Parathyroid adenoma (tissue), 2 donors: ENCODE data around the gene OR10C1.

Source experiments
- H2AFZ ChIP-seq: fragments of 300-600 bp; sonication (generic); one replicate; pipeline ENCODE4 v1.7.0; 2017; ENCODE audit warnings: antibody characterized with exemption, mild to moderate bottlenecking
- H3K27ac ChIP-seq: fragments of 300-600 bp; sonication (generic); one replicate; pipeline ENCODE4 v1.7.0; 2017
- H3K27me3 ChIP-seq: fragments of 300-600 bp; sonication (generic); one replicate; pipeline ENCODE4 v1.7.0; 2017; ENCODE audit warnings: low read length; ENCODE audit not compliant: control insufficient read depth, insufficient read depth
- H3K36me3 ChIP-seq: fragments of 300-600 bp; sonication (generic); one replicate; pipeline ENCODE4 v1.7.0; 2017; ENCODE audit warnings: low read length; ENCODE audit not compliant: control insufficient read depth, insufficient read depth
- H3K4me1 ChIP-seq: fragments of 300-600 bp; sonication (generic); one replicate; pipeline ENCODE4 v1.7.0; 2017; ENCODE audit warnings: control low read depth
- H3K4me2 ChIP-seq: fragments of 300-600 bp; sonication (generic); one replicate; pipeline ENCODE4 v1.7.0; 2017; ENCODE audit warnings: low read length
- H3K4me3 ChIP-seq: fragments of 300-600 bp; sonication (generic); one replicate; pipeline ENCODE4 v1.7.0; 2017; ENCODE audit warnings: low read depth, low read length
- H3K79me2 ChIP-seq: fragments of 300-600 bp; sonication (generic); one replicate; pipeline ENCODE4 v1.7.0; 2017; ENCODE audit warnings: control low read depth
- H3K9ac ChIP-seq: fragments of 300-600 bp; sonication (generic); one replicate; pipeline ENCODE4 v1.7.0; 2017; ENCODE audit warnings: mild to moderate bottlenecking
- H3K9me3 ChIP-seq: fragments of 300-600 bp; sonication (generic); one replicate; pipeline ENCODE4 v1.7.0; 2017; ENCODE audit warnings: low read length; ENCODE audit not compliant: control insufficient read depth
- TF ChIP-seq, protein P1 (sequence below): fragments of 300-600 bp; sonication (generic); IDR thresholded peaks from one replicate; pipeline ENCODE4 v1.7.0; 2017; ENCODE audit warnings: antibody characterized with exemption, mild to moderate bottlenecking
- donor health status: primary hyperparathyroidism.

OR10C1 gene

DNA sequence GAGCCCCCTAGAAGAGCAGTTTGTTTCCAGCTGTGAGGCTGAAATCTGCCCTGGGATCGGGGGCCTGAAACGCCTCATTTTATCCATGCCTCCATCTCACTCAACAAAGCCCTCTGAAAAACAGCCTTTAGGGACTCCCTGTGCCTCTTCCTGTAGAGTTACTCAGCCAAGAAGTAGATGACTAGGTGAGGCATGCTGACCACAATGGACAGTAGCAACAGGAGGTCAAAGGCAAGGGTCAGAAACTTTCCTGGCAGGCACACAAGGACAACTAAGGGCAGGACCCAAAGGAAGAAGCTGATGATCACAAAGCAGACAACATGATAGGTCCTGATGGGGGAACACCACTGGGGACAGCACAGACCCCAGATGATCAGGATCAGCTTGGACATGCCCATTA is 35.9 kb downstream of the OR10C1 start:
- no peaks in the 10 kb centered on the region for H3K9me3 ChIP-seq
- no peaks in the 10 kb centered on the region for H3K79me2 ChIP-seq
- H3K4me3 ChIP-seq: no peak overlapping the region
- no peak overlapping the region for H3K4me2 ChIP-seq
- H3K9ac ChIP-seq: no peak overlapping the region
- H3K27ac ChIP-seq: no peak overlapping the region
- H3K36me3 ChIP-seq: no peaks in the 10 kb centered on the region
- TF ChIP-seq, protein P1, sequence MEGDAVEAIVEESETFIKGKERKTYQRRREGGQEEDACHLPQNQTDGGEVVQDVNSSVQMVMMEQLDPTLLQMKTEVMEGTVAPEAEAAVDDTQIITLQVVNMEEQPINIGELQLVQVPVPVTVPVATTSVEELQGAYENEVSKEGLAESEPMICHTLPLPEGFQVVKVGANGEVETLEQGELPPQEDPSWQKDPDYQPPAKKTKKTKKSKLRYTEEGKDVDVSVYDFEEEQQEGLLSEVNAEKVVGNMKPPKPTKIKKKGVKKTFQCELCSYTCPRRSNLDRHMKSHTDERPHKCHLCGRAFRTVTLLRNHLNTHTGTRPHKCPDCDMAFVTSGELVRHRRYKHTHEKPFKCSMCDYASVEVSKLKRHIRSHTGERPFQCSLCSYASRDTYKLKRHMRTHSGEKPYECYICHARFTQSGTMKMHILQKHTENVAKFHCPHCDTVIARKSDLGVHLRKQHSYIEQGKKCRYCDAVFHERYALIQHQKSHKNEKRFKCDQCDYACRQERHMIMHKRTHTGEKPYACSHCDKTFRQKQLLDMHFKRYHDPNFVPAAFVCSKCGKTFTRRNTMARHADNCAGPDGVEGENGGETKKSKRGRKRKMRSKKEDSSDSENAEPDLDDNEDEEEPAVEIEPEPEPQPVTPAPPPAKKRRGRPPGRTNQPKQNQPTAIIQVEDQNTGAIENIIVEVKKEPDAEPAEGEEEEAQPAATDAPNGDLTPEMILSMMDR: no peak
- H3K27me3 ChIP-seq: no peaks in the 10 kb centered on the region
- H3K4me1 ChIP-seq: no peaks in the 10 kb centered on the region
- no peak overlapping the region for H2AFZ ChIP-seq

DNA sequence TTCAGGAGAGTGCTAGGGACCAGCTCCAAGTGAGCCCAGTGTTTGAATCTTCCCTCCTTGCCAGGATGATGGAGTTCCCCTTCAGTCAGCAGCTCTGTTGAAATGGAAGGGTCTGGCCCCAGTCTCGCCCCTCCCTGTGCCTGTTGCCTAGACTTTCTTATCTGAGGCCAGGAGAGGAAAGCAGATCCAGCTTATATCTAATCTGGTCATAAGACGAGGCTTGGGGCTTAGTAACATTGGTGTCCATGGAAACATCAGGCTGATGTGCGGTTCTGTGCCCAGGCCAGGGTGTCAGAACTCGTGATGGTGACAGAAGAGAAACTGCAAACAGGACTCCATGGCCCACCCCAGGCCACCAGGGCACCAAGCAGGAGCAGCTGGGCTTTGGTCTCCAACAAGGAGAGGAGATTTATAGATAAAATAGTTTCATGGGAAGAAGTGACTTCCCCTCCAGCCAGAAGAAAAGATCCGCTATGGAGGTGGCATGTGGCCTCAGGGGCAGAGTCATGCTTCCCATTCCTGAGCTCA is 38.9 kb downstream of the OR10C1 start:
- H3K4me1 ChIP-seq: no peaks in the 10 kb centered on the region
- no peak overlapping the region for H2AFZ ChIP-seq
- H3K4me3 ChIP-seq: no peak overlapping the region
- H3K36me3 ChIP-seq: no peaks in the 10 kb centered on the region
- no peaks in the 10 kb centered on the region for H3K79me2 ChIP-seq
- H3K4me2 ChIP-seq: no peak overlapping the region
- TF ChIP-seq, protein P1: no peak
- H3K9me3 ChIP-seq: no peaks in the 10 kb centered on the region
- H3K27me3 ChIP-seq: no peaks in the 10 kb centered on the region
- no peak overlapping the region for H3K27ac ChIP-seq
- no peak overlapping the region for H3K9ac ChIP-seq

DNA sequence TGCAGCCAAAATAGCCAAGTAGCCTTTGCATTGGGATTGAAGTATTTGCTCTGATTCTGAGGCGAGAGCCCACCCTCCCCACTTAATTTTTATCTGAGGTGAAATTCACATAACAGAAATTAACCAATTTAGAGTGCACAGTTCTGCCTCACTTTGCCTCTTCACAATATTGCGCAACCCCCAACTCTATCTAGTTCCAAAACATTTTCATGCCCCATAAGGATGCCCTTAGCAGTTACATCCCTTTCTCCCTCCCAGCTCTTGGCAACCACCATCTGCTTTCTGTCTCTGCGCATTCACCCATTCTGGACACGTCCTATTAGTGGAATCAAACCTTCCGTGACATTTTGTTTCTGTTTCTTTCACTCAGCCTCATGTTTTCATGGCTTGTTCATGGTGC is 39.6 kb downstream of the OR10C1 start:
- H3K79me2 ChIP-seq: no peaks in the 10 kb centered on the region
- H3K4me2 ChIP-seq: no peak overlapping the region
- H3K4me3 ChIP-seq: no peak overlapping the region
- H3K9ac ChIP-seq: no peak overlapping the region
- H3K27ac ChIP-seq: no peak overlapping the region
- H3K9me3 ChIP-seq: no peaks in the 10 kb centered on the region
- H3K4me1 ChIP-seq: no peaks in the 10 kb centered on the region
- H3K27me3 ChIP-seq: no peaks in the 10 kb centered on the region
- H2AFZ ChIP-seq: no peak overlapping the region
- TF ChIP-seq, protein P1: no peak
- no peaks in the 10 kb centered on the region for H3K36me3 ChIP-seq

DNA sequence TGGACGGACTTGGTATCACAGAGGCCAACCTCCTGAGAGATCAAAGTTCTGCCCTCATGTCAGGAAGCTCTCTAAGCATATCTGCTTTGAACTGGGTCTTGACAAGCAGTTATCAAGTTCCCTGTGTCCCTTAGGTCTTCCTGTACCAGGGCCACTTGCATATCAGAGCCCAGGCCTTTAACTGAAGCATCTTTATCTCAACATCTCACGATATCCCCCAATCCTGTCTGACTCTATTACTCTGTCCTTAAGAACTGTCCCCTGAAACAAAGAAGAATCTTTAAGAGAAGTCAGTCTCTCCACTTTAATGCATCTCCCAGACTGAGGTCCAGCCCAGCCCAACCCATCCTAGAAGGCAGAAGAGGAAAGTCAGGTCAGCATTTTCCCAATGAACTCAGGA is 40.5 kb downstream of the OR10C1 start:
- no peaks in the 10 kb centered on the region for H3K36me3 ChIP-seq
- no peaks in the 10 kb centered on the region for H3K4me1 ChIP-seq
- no peak overlapping the region for H2AFZ ChIP-seq
- no peaks in the 10 kb centered on the region for H3K9me3 ChIP-seq
- H3K27me3 ChIP-seq: no peaks in the 10 kb centered on the region
- TF ChIP-seq, protein P1: no peak
- no peaks in the 10 kb centered on the region for H3K79me2 ChIP-seq
- no peak overlapping the region for H3K9ac ChIP-seq
- no peak overlapping the region for H3K4me3 ChIP-seq
- no peak overlapping the region for H3K27ac ChIP-seq
- no peak overlapping the region for H3K4me2 ChIP-seq

DNA sequence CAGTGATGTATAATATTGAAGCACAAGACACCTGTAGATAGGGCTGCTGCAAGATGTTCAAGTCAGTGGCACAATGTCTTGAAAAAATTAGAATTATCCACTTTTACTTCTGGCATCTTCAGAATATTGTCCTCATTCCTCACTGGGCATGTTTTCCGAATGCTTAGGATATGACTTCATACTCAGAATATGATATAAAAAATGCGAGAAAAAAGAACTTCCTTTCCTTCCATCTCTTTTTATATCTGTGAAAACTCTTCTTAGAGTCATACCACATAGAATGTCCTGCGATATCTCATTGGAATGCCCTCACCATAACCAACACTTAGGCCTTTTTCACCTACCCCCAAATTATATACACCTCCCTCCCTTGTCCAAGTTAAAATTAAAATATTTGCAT is 44.1 kb downstream of the OR10C1 start:
- H3K27me3 ChIP-seq: no peaks in the 10 kb centered on the region
- no peak overlapping the region for H3K4me2 ChIP-seq
- H3K9me3 ChIP-seq: no peaks in the 10 kb centered on the region
- no peaks in the 10 kb centered on the region for H3K79me2 ChIP-seq
- TF ChIP-seq, protein P1: no peak
- H3K4me1 ChIP-seq: no peaks in the 10 kb centered on the region
- no peak overlapping the region for H3K4me3 ChIP-seq
- H3K9ac ChIP-seq: no peak overlapping the region
- no peak overlapping the region for H3K27ac ChIP-seq
- no peaks in the 10 kb centered on the region for H3K36me3 ChIP-seq
- no peak overlapping the region for H2AFZ ChIP-seq
